HG03558 (cell line): ENCODE measurements around the gene M1AP.

Source experiments
- ATAC-seq: cut with Tn5 transposase; IDR thresholded peaks from one replicate; pipeline ENCODE4 v1.9.1; 2021; ENCODE audit warnings: moderate number of reproducible peaks; ENCODE audit not compliant: unreplicated experiment; ENCODE audit errors: extremely low read depth

M1AP gene

GRCh38 chr2:74551530-74551929, 96.6 kb downstream of the M1AP start:
- no peak for ATAC-seq

- no peak for ATAC-seq
Measured at GRCh38 chr2:74550231-74550630, 97.9 kb downstream of the M1AP start.

- ATAC-seq = no peak
Measured at GRCh38 chr2:74548900-74549826, 99.0 kb downstream of the M1AP start.

- ATAC-seq = no peak
Measured at GRCh38 chr2:74548285-74548899, 99.7 kb downstream of the M1AP start.

- no peak for ATAC-seq
Measured at GRCh38 chr2:74546004-74546403, 102.1 kb downstream of the M1AP start.

GRCh38 chr2:74544634-74545033, 103.5 kb downstream of the M1AP start:
- ATAC-seq = no peak

- no peak for ATAC-seq
Measured at GRCh38 chr2:74542978-74543377, 105.2 kb downstream of the M1AP start.

- no peak for ATAC-seq
Measured at GRCh38 chr2:74540291-74540690, 107.8 kb downstream of the M1AP start.

- no peak for ATAC-seq
Measured at GRCh38 chr2:74538881-74539339, 109.2 kb downstream of the M1AP start.

GRCh38 chr2:74537140-74537539, 111.0 kb downstream of the M1AP start:
- ATAC-seq = no peak

GRCh38 chr2:74536166-74536950, 111.8 kb downstream of the M1AP start:
- ATAC-seq = no peak

- ATAC-seq = no peak
Measured at GRCh38 chr2:74535440-74535965, 112.6 kb downstream of the M1AP start.

- ATAC-seq = no peak
Measured at GRCh38 chr2:74534411-74534810, 113.7 kb downstream of the M1AP start.

GRCh38 chr2:74533464-74533863, 114.7 kb downstream of the M1AP start:
- ATAC-seq = no peak

- no peak for ATAC-seq
Measured at GRCh38 chr2:74532222-74532621, 115.9 kb downstream of the M1AP start.

GRCh38 chr2:74531666-74532065, 116.5 kb downstream of the M1AP start:
- no peak for ATAC-seq

- no peak for ATAC-seq
Measured at GRCh38 chr2:74530239-74531187, 117.6 kb downstream of the M1AP start.

GRCh38 chr2:74529357-74530238, 118.5 kb downstream of the M1AP start, which contains the start of the genes AUP1 and HTRA2:
TSS of gene AUP1 (minus strand) at chr2:74529706. CDS start at chr2:74529629, 77 bp downstream.
TSS of gene HTRA2 (plus strand) at chr2:74529933. CDS start at chr2:74530007, 74 bp downstream.
- ATAC-seq = peak; percentile 56
